Fibroblast of lung (primary cell): ENCODE data around the gene UBR4.

Source experiments
- EZH2 ChIP-seq: IDR thresholded peaks from 2 replicates; pipeline ENCODE4 v1.5.1; 2012; ENCODE audit warnings: low read length, control low read depth, mild to moderate bottlenecking; ENCODE audit errors: missing control alignments
- TF ChIP-seq, protein P1 (sequence below), 2 donors: IDR thresholded peaks in 1 of 2; conservative IDR thresholded peaks in 1 of 2; 1 replicate in 1 of 2; 2 replicates in 1 of 2; pipeline ENCODE4 v1.5.1; 2011 to 2012; ENCODE audit warnings: low read length in 2 of 2, control low read depth in 1 of 2, inconsistent platforms in 1 of 2, low read depth in 1 of 2, mild to moderate bottlenecking in 1 of 2

DNA sequence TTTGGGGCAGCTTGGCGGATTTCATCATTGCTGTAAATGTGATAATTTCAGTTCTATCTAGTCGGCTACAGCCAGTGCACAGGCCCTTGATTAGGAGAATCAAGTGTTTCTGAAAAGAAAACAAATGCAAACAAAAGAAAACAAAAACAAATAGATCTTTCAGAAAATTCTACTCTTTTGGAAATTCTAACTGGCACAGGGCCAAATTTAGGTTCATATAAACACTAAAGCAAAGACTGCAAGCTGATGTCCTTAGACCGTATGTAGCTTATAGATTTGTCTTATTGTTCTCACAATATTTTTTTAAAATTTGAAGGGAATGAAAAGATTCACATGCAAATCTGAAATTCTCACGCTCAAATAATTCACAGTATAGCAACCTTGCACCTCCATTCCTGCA lies 11.2 kb downstream of the UBR4 start:
- TF ChIP-seq, protein P1, sequence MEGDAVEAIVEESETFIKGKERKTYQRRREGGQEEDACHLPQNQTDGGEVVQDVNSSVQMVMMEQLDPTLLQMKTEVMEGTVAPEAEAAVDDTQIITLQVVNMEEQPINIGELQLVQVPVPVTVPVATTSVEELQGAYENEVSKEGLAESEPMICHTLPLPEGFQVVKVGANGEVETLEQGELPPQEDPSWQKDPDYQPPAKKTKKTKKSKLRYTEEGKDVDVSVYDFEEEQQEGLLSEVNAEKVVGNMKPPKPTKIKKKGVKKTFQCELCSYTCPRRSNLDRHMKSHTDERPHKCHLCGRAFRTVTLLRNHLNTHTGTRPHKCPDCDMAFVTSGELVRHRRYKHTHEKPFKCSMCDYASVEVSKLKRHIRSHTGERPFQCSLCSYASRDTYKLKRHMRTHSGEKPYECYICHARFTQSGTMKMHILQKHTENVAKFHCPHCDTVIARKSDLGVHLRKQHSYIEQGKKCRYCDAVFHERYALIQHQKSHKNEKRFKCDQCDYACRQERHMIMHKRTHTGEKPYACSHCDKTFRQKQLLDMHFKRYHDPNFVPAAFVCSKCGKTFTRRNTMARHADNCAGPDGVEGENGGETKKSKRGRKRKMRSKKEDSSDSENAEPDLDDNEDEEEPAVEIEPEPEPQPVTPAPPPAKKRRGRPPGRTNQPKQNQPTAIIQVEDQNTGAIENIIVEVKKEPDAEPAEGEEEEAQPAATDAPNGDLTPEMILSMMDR (conservative IDR thresholded peaks at IDR 0.05 in 1 of 2, IDR thresholded peaks at IDR 0.05 in 1 of 2; ENCODE audit: low read depth in 1 of 2, low read length in 2 of 2), result no peak
- no peak for TF ChIP-seq EZH2
